K562 (cell line): Measurements from ENCODE around the gene HMCN1. TPM values are rescaled to one million over a fixed set of nuclear protein-coding genes. Genes with fewer than 3 reads are reported as not detected.

ENCODE experiments used
- ATAC-seq: fragments of 200-7000 bp; cut with Tn5 transposase; 3 replicates; pipeline ENCODE4 v1.9.1; 2020; ENCODE audit warnings: moderate library complexity
- BruUV-seq: library from RNA; stranded (reverse); fragments of 400-500 nt; replicated peaks from 2 replicates; lab custom pipeline; 2021; lab: Mats Ljungman, UMichigan
- CTCF ChIA-PET: fragments of 300-600 bp; formaldehyde crosslinking; extraction: SDS; loops from one replicate; lab custom pipeline; 2021; ENCODE audit warnings: low intra/inter-chr PET ratio; lab: Yijun Ruan, JAX
- POLR2A ChIA-PET: fragments of 300-600, 350-650 bp; sonication (Branson Sonifier 250); formaldehyde crosslinking; extraction: SDS; loops from one replicate; lab custom pipeline; 2021; ENCODE audit warnings: antibody characterized with exemption, inconsistent platforms; lab: Yijun Ruan, JAX
- DNase-seq, 4 experiments: peaks; one replicate each; pipeline versions ENCODE4 v3.0.0 to v3.0.0-alpha.2; 2011 to 2018; ENCODE audit warnings: low spot score in 3 of 4, mixed read lengths in 3 of 4; ENCODE audit errors: extremely low read depth in 1 of 4
- FAIRE-seq: peaks from 2 replicates; lab custom pipeline; 2011; peaks lifted over from hg19 to GRCh38; lab: Jason Lieb, UNC
- H2AFZ ChIP-seq: 2 replicates; pipeline ENCODE4 v1.6.0; 2011; ENCODE audit warnings: low read depth, low read length, control low read depth, inconsistent platforms
- H3K27ac ChIP-seq: fragments of 200-600 bp; 3 replicates; pipeline ENCODE4 v1.8.0; 2011; ENCODE audit warnings: low read depth, mild to moderate bottlenecking, control low read depth, inconsistent platforms, low read length, moderate library complexity, mixed read lengths; ENCODE audit errors: extremely low read depth
- H3K27me3 ChIP-seq, 2 experiments: fragments of 300-600 bp in 1 of 2; 2 replicates in 1 of 2; 3 replicates in 1 of 2; pipeline versions ENCODE4 v1.6.0 to v1.8.0; 2011; ENCODE audit warnings: inconsistent platforms in 2 of 2, low read length in 2 of 2, mild to moderate bottlenecking in 1 of 2, mixed read lengths in 1 of 2, moderate library complexity in 1 of 2; ENCODE audit not compliant: control insufficient read depth in 2 of 2, insufficient read depth in 2 of 2
- H3K36me3 ChIP-seq: fragments of 300-600 bp; 3 replicates; pipeline ENCODE4 v1.8.0; 2011; ENCODE audit warnings: mild to moderate bottlenecking, low read length, inconsistent platforms; ENCODE audit not compliant: control insufficient read depth, insufficient read depth
- H3K4me1 ChIP-seq, 2 experiments: fragments of 200-600 bp in 1 of 2; replicated peaks in 1 of 2; 2 replicates in 1 of 2; 3 replicates in 1 of 2; pipeline versions ENCODE4 v1.5.1 to v1.8.0; 2011; ENCODE audit warnings: inconsistent platforms in 2 of 2, low read length in 2 of 2, mild to moderate bottlenecking in 1 of 2, mixed read lengths in 1 of 2, moderate library complexity in 1 of 2; ENCODE audit not compliant: control insufficient read depth in 2 of 2, insufficient read depth in 2 of 2
- H3K4me2 ChIP-seq: 2 replicates; pipeline ENCODE4 v1.6.1; 2011; ENCODE audit warnings: low read length, control low read depth, inconsistent platforms, mixed read lengths; ENCODE audit not compliant: insufficient read depth
- H3K4me3 ChIP-seq: fragments of 200-600 bp; sonication (generic), shearing (Covaris generic); 2 replicates; pipeline ENCODE4 v1.5.1; 2016; ENCODE audit warnings: control low read depth, inconsistent platforms
- H3K79me2 ChIP-seq: fragments of 200-600 bp; 3 replicates; pipeline ENCODE4 v1.8.0; 2011; ENCODE audit warnings: low read length, inconsistent platforms; ENCODE audit not compliant: control insufficient read depth, insufficient read depth
- H3K9ac ChIP-seq, 2 experiments: 2 replicates each; pipeline versions ENCODE4 v1.6.0 to v1.6.1; 2011; ENCODE audit warnings: low read depth in 2 of 2, low read length in 2 of 2, control low read depth in 1 of 2, inconsistent platforms in 1 of 2, mild to moderate bottlenecking in 1 of 2, mixed read lengths in 1 of 2; ENCODE audit not compliant: insufficient read depth in 1 of 2
- H3K9me1 ChIP-seq: one replicate; pipeline ENCODE4 v1.6.0; 2011; ENCODE audit warnings: inconsistent platforms, mild to moderate bottlenecking, low read length, moderate library complexity; ENCODE audit not compliant: control insufficient read depth, insufficient read depth
- H3K9me3 ChIP-seq: replicated peaks from 2 replicates; pipeline ENCODE4 v1.5.1; 2011; ENCODE audit warnings: low read depth, low read length, inconsistent platforms; ENCODE audit not compliant: control insufficient read depth, insufficient read depth
- H4K20me1 ChIP-seq: replicated peaks from 2 replicates; pipeline ENCODE4 v1.6.1; 2011; ENCODE audit warnings: low read length, inconsistent platforms, mixed read lengths; ENCODE audit not compliant: control insufficient read depth, insufficient read depth
- CEBPB ChIP-seq: fragments of 450-650 bp; IDR thresholded peaks from 2 replicates; pipeline ENCODE4 v1.6.1; 2016; ENCODE audit warnings: missing genetic modification characterization, missing compliant biosample characterization
- CREM ChIP-seq: IDR thresholded peaks from 2 replicates; pipeline ENCODE4 v1.6.1; 2014; ENCODE audit warnings: antibody characterized with exemption, low read depth
- CTBP1 ChIP-seq: fragments of 450-650 bp; IDR thresholded peaks from 2 replicates; pipeline ENCODE4 v1.6.1; 2016; ENCODE audit warnings: borderline replicate concordance
- FOXP1 ChIP-seq: sonication (generic); formaldehyde crosslinking; IDR thresholded peaks from 2 replicates; pipeline ENCODE4 v1.8.0; 2022; ENCODE audit warnings: mild to moderate bottlenecking, missing genetic modification reagents
- GATAD2B ChIP-seq: fragments of 450-650 bp; IDR thresholded peaks from 2 replicates; pipeline ENCODE4 v1.6.1; 2017; ENCODE audit warnings: mild to moderate bottlenecking, borderline replicate concordance
- KHSRP ChIP-seq: fragments of 450-650 bp; IDR thresholded peaks from 2 replicates; pipeline ENCODE4 v1.6.1; 2017
- MED1 ChIP-seq: sonication (generic); formaldehyde crosslinking; IDR thresholded peaks from 2 replicates; pipeline ENCODE4 v1.8.1; 2023; ENCODE audit warnings: missing genetic modification reagents, borderline replicate concordance
- SETDB1 ChIP-seq: IDR thresholded peaks from one replicate; pipeline ENCODE4 v1.6.1; 2012; ENCODE audit warnings: low read length, control low read depth, inconsistent platforms
- SREBF2 ChIP-seq: sonication (generic); formaldehyde crosslinking; IDR thresholded peaks from 2 replicates; pipeline ENCODE4 v1.4.0; 2020; ENCODE audit warnings: mild to moderate bottlenecking, missing genetic modification reagents
- TCF7 ChIP-seq: sonication (generic); IDR thresholded peaks from 2 replicates; pipeline ENCODE4 v1.6.1; 2016; ENCODE audit warnings: antibody characterized with exemption, borderline replicate concordance
- ZNF232 ChIP-seq: sonication (generic); formaldehyde crosslinking; IDR thresholded peaks from 2 replicates; pipeline ENCODE4 v1.8.0; 2022; ENCODE audit warnings: mild to moderate bottlenecking, missing genetic modification reagents
- ZNF408 ChIP-seq: fragments of 250-450 bp; sonication (Bioruptor Pico); IDR thresholded peaks from 2 replicates; pipeline ENCODE4 v1.4.0; 2020; ENCODE audit warnings: low read depth, mild to moderate bottlenecking, moderate library complexity
- WGBS: fragments of 100-300 bp; shearing (Covaris generic); methylation state at CpG from one replicate; pipeline ENCODE4 v1.1.6; 2016; ENCODE audit warnings: low coverage, mixed read lengths; ENCODE audit not compliant: insufficient coverage; ENCODE audit errors: missing lambda C conversion rate; 5-methylcytosine and 5-hydroxymethylcytosine counted together
- in situ Hi-C: fragments of 300-500 bp; cut with MboI; formaldehyde crosslinking; loops from 4 replicates; pipeline ENCODE4 v1.15.0; 2018; ENCODE audit warnings: inconsistent platforms, mixed read lengths
- intact Hi-C: fragments of 100-400 bp; cut with micrococcal nuclease; formaldehyde crosslinking; loops from 2 replicates; pipeline ENCODE4 v1.14.2; 2022
- polyA plus RNA-seq, 8 experiments: library from polyadenylated mRNA; depleted of rRNA in 4 of 8; stranded (reverse) in 5 of 8; unstranded in 3 of 8; fragments of >200 nt; fragmentation: Nextera tagmentation in 2 of 8; fragmentation: Illumina TruSeq in 1 of 8; extraction: Ambion mirVana in 2 of 8; extraction: Trizol in 1 of 8; gene quantifications; 2 replicates each; pipeline versions ENCODE4 v1.2.1 to v1.2.3, GENCODE V29; 2011 to 2014; ENCODE audit warnings: inconsistent platforms in 1 of 8, missing spikeins in 1 of 8
- total RNA-seq, 7 experiments: library from RNA; depleted of rRNA in 6 of 7; stranded (reverse); fragments of >200 nt in 6 of 7; fragmentation: Illumina TruSeq in 2 of 7; extraction: Trizol in 2 of 7; gene quantifications; 2 replicates each; pipeline versions ENCODE4 v1.2.1 to v1.2.3, GENCODE V29; 2011 to 2021; ENCODE audit warnings: low replicate concordance in 1 of 7
- TF ChIP-seq, protein P1 (sequence below): sonication (generic); formaldehyde crosslinking; IDR thresholded peaks from 2 replicates; pipeline ENCODE4 v1.8.0; 2022; ENCODE audit warnings: mild to moderate bottlenecking, missing genetic modification reagents
- TF ChIP-seq, protein P2 (sequence below): fragments of 250-450 bp; sonication (Bioruptor Pico); IDR thresholded peaks from 2 replicates; pipeline ENCODE4 v1.8.0; 2021; ENCODE audit warnings: borderline replicate concordance, mild to moderate bottlenecking, moderate library complexity; ENCODE audit not compliant: poor library complexity, severe bottlenecking

Gene HMCN1
- total and polyA plus RNA-seq, 9 of the 15 experiments (the other 6 are each of a cell fraction or from before 2014, with no cell fraction given): 0.07 to 0.36 (median 0.21) TPM

DNA sequence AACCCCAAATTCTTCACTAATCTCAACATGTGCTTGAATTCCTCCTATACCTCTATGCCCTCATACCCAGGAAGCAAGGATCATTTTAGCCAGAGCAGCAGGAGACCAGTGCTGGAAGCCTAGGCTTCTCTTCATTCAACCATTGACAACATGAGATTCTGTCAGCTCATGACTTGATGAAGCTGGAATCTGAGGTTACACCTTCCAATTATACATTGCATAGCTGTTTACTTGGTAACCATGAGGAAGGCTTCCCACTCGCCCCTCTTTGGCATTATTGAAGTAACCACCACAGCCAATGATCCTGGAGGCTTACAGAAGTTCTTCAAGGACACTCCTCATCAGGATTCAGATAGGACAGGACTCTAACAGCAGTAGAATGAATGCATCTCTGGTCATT lies 480.6 kb downstream of the HMCN1 start:
- Histone ChIP-seq H3K9me3 (no peaks in the 10 kb centered on the region), H3K36me3 (no peaks in the 10 kb centered on the region), H3K4me2 (no peak overlapping the region), H3K4me3 (no peak overlapping the region), H3K79me2 (no peaks in the 10 kb centered on the region), H3K9me1 (no peaks in the 10 kb centered on the region), H3K9ac (no peak overlapping the region), H2AFZ (no peak overlapping the region), H3K4me1 (no peaks in the 10 kb centered on the region), H4K20me1 (no peaks in the 10 kb centered on the region), H3K27ac (no peak overlapping the region), H3K27me3 (no peaks in the 10 kb centered on the region)
- ChIA-PET POLR2A (no interaction called here), CTCF (no interaction called here)
- BruUV-seq: no TSS peak
- DNase-seq (no peak), FAIRE-seq (no peak), ATAC-seq (no peak)
- TF ChIP-seq FOXP1 (CRISPR knock-in tag) (no peak), CREM (no peak), SETDB1 (no peak)
- TF ChIP-seq, protein P1, sequence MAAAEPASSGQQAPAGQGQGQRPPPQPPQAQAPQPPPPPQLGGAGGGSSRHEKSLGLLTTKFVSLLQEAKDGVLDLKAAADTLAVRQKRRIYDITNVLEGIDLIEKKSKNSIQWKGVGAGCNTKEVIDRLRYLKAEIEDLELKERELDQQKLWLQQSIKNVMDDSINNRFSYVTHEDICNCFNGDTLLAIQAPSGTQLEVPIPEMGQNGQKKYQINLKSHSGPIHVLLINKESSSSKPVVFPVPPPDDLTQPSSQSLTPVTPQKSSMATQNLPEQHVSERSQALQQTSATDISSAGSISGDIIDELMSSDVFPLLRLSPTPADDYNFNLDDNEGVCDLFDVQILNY (CRISPR knock-in tag): no peak
- in situ Hi-C loops: loop anchor here (25.0 kb wide), 1 partner anchor 402 kb away; no protein-coding TSS in a partner anchor
- intact Hi-C loops: loop anchor here (10.0 kb wide), 1 partner anchor 560 kb away; no protein-coding TSS in a partner anchor
- 7% methylated on average over 1 of the region's 1 CpG for WGBS

DNA sequence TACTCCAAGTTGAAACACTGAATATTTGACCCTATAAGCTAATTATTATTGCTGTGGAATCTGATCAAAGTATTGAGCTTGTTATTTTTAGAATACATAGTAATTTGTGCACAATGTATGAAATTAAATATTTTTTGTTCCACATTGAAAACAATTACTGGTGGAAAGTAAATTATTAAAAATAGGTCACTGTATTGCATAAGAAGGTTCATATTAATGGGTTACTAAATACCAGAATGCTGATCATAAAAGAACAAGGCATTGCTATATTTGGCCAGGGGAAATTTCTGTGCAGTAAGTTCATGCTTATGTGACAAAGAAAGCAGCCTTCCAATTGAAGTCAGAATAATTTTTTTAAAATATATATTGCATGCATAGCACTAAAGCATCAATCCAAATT lies 481.4 kb downstream of the HMCN1 start:
- intact Hi-C loops: loop anchor here (10.0 kb wide), 1 partner anchor 561 kb away; no protein-coding TSS in a partner anchor
- H3K9ac ChIP-seq: no peak overlapping the region
- no peak overlapping the region for H3K4me2 ChIP-seq
- no peak for DNase-seq
- H3K9me1 ChIP-seq: no peaks in the 10 kb centered on the region
- no peaks in the 10 kb centered on the region for H3K27me3 ChIP-seq
- H2AFZ ChIP-seq: no peak overlapping the region
- H4K20me1 ChIP-seq: no peaks in the 10 kb centered on the region
- ChIA-PET CTCF (no interaction called here), POLR2A (no interaction called here)
- no peak overlapping the region for H3K27ac ChIP-seq
- H3K36me3 ChIP-seq: no peaks in the 10 kb centered on the region
- H3K79me2 ChIP-seq: no peaks in the 10 kb centered on the region
- in situ Hi-C loops: loop anchor here (25.0 kb wide), 1 partner anchor 403 kb away; no protein-coding TSS in a partner anchor
- BruUV-seq: no TSS peak
- FAIRE-seq: no peak
- no peak overlapping the region for H3K4me3 ChIP-seq
- no peaks in the 10 kb centered on the region for H3K9me3 ChIP-seq
- H3K4me1 ChIP-seq: no peaks in the 10 kb centered on the region; a peak in 1 of 5 replicates
- no peak for ATAC-seq
- no peak for TF ChIP-seq CTBP1
- TF ChIP-seq ZNF232 (CRISPR knock-in tag): no peak
- no peak for TF ChIP-seq SREBF2
- TF ChIP-seq, protein P2, sequence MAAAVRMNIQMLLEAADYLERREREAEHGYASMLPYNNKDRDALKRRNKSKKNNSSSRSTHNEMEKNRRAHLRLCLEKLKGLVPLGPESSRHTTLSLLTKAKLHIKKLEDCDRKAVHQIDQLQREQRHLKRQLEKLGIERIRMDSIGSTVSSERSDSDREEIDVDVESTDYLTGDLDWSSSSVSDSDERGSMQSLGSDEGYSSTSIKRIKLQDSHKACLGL (CRISPR knock-in tag): no peak
- TF ChIP-seq GATAD2B: no peak
- TF ChIP-seq, protein P1 (CRISPR knock-in tag): no peak
- TF ChIP-seq KHSRP: no peak
- no peak for TF ChIP-seq CEBPB (tag)
- TF ChIP-seq MED1 (CRISPR knock-in tag): no peak
- no peak for TF ChIP-seq TCF7
- TF ChIP-seq ZNF408 (CRISPR knock-in tag): no peak
